HG03064 (cell line): ENCODE results near the gene VWA3B.
"Not testable (repeated sequence)": the region's sequence is repeated elsewhere in the genome, so short reads cannot be mapped to it uniquely, and the experiment has no call there.

Source experiments
- ATAC-seq: cut with Tn5 transposase; IDR thresholded peaks from one replicate; pipeline ENCODE4 v1.9.1; 2021; ENCODE audit warnings: low read depth; ENCODE audit not compliant: unreplicated experiment

VWA3B gene

DNA sequence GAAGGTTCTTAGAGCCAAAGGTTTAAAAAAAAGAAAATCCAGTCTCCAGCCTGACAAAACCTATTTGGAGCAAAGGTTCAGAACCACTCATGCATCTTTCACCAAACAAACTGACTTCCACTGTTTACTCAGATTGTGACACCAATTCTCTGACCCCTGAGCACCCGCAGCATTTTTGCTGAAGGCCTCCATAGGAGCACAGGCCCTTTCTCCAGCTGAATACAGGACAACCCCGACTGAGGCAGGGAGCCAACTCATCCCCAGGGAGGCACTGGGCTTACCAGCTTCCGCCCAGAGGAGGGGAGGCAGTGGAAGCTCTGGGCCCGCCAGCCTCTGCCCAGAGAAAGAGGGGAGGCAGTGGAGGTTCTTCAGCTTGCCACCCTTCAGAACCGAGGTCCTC lies 208.3 kb downstream of the VWA3B start:
- ATAC-seq: no peak

- no peak for ATAC-seq
These were observed 208.9 kb downstream of the VWA3B start for GRCh38 chr2:98295721-98296414.

DNA sequence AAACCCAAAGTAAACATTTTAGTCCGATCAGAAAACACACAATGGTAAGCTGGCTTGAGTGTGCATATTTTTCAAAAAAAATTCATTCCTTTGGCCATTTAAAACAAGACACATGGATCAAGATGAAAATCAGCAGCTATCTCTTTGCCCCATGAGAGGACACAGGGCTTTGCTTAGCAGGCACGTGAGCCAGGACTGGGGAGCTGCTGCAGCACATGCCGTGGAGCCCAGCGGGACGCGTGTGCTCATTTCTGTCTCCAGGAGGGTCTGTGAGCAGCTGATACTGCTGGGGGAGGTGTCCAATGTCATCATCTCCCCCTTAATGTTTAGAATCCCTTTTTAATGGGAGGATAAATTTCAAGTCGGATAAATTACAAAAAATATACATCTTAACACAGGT lies 209.5 kb downstream of the VWA3B start:
- ATAC-seq: no peak

GRCh38 chr2:98297817-98298682 lies 211.1 kb downstream of the VWA3B start:
- ATAC-seq: no peak

DNA sequence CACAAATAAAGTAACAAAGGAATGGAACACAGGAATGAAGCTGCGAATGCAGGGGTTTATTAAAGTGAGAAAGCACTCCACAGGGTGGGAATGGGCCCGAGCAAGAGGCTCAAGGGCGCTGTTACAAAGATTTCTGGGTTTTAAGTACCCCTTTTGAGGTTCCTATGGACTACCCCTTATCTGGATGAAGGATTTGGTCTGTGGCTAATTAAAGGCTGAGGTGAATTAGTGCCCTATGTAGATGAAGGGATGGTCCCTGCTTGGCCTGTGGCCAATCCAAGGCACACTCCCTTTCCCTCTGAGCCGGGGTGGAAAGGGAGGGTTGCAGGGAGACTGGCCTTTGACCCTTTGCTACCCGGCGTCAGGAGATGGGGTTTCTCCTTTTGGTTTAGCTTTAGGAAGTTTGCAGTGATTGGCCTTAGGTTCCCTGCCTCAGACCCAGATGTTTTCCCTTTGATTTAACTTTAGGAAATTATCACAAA lies 211.8 kb downstream of the VWA3B start:
- ATAC-seq: no peak

- no peak for ATAC-seq
These were observed 212.4 kb downstream of the VWA3B start for GRCh38 chr2:98299211-98299905.

- no peak for ATAC-seq
These were observed 213.3 kb downstream of the VWA3B start for GRCh38 chr2:98300141-98300874.

GRCh38 chr2:98301469-98301868 lies 214.5 kb downstream of the VWA3B start:
- no peak for ATAC-seq

DNA sequence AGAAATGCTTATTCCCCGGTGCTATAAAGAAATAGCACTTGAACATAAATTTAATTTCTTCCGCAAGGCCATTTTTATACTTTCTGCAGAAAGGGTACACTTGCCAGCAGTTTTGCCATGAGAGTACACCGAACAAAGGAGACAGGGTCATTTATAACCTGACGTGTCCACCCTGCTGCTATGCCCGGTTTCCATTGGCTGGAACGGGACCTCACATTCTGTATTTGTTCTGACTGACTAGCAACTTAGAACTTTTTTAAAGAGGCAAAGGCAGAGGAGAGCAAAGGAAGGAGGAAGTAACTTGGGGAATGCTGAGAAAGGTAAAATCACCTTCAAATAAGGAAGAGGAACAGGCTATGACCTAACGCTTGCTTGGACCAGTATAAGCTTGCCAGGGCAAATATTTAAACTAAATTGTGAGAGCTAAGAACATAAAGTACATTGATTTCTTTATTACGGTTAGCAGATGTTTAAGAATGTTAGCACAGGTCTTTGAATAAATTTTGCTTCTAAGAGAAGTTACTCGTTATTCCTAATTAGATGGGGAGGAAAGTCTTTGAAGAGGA lies 220.2 kb downstream of the VWA3B start:
- not testable (repeated sequence) for ATAC-seq

DNA sequence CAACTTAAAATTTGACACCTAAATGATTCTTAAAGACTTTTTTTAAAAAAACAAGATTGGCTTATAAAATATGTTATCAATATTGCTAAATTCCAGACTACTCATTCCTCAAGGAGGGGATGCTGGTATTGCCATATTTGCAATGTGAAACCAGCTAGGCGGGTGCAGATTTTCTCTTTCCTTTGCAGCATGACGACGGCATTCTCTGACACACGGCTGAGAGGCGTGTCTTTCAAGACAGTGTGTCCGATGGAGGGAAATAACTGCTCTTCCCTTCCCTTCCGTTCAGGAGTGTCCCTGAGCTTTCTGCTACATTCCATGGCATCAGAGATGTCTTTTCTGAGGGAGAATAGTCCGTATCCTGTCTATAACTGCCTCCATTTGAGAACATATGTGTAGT lies 221.1 kb downstream of the VWA3B start:
- ATAC-seq: no peak

DNA sequence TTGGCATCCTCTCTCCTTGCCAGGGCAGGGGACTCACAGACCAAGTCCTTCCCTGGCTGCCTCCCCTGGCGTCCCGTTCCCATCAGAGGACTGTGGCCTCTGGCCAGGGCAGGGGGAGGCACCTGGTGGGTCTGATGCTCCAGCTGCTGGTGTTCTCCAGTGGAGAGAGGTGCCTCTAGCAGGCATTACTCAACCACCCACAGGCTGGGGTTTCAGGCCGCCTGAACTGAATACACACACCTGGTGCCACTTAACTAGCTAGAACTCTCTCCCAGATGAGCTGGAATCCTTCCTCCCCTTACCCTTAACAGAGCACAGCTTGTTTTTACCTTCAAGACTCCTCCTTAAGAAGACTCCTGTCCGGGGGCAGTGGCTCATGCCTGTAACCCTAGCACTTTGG lies 221.6 kb downstream of the VWA3B start:
- ATAC-seq: no peak

DNA sequence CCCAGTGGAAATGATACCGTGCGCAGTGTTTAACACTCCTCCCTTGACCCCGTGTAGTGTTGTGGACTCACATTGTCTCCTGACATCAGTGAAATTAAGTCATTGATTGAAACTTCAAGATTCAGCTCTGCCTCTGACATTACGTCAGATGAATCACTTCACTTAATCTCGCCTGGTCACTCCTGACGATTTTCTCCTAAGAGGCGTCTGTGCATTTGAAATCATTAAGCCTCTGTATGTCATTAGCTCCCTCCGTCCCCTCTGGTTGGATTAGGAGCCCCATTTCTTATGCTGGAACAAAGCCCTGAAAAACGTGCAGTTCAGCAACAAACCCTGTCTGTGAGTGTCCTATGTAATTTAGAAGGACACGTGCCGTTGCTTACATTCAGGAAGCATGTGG lies 222.6 kb downstream of the VWA3B start:
- ATAC-seq: no peak

- no peak for ATAC-seq
These were observed 223.0 kb downstream of the VWA3B start for GRCh38 chr2:98310010-98310409.

- ATAC-seq: no peak
These were observed 224.1 kb downstream of the VWA3B start for GRCh38 chr2:98311090-98311489.

GRCh38 chr2:98311771-98312545 lies 225.0 kb downstream of the VWA3B start:
- no peak for ATAC-seq

- ATAC-seq: no peak
These were observed 226.7 kb downstream of the VWA3B start for GRCh38 chr2:98313492-98314250.

DNA sequence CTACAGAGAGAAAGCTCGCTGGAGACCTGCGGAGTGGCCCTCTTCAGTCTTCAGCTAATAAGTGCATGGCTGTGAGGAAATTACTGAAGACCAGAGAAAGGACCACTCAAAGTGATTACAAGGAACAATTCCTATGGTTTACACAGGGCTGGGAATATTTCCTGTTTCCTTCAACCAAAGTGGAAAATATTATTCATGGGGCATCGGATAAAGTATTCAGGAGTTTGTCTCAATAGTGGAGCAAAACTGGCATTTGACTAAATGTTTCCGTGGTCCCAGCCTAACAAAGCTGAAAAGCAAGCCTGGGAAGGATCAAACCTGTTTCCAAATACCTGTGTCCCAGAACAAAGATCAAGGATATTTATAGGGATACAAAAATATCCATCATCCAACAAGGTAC lies 227.3 kb downstream of the VWA3B start:
- no peak for ATAC-seq

DNA sequence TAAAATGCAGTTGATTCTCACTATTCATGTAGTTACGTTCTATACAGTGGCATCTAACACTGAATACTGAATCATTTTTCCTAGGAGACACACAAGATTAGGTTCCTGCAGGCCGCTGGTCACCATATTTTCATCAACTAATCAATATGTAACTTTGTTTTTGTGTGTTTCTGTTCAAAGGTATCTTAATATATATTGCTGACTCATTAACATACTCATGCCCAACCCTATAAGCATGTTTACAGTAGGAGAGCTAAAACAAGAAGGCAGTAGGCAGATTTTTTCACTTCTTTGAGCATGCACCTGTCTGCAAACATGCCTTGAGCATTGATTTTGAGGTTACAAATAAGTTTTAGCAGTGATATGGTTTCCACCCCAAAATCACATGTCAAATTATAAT lies 229.0 kb downstream of the VWA3B start:
- ATAC-seq: no peak

GRCh38 chr2:98317214-98317613 lies 230.2 kb downstream of the VWA3B start:
- ATAC-seq: no peak
